ENCODE data around the gene SMYD3. TPM values are rescaled to one million over a fixed set of nuclear protein-coding genes. Genes with fewer than 3 reads are reported as not detected.
A peak's percentile ranks its signal among the peaks of the same experiment; 100 is the strongest.

SMYD3 gene
- total RNA-seq, 1 donor from 2014 or later, result 80.8 TPM

DNA sequence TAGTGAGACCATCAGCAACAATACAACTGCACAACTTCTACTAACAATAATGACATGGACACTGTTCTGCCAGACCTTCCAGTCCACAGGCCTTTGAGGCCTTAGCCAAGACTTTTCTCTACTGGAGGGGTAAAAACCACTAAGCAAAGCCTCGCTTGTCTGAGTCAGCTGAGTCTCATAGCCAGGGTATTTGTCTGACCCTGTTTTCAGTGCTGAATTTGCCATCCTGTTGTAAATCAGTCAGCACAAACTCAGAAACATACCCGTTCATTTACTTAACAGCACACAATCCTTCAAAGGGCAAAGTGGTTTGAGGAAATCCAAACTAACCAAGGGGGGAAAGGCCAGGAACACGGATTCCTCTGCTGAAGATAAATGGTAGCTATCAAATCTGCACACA, 537.8 kb downstream of the SMYD3 start:
- Mint-ChIP-seq H3K9me3 (ENCODE audit: unreplicated experiment) (no peaks in the 10 kb centered on the region), H3K4me3 (ENCODE audit: unreplicated experiment) (no peak overlapping the region), H3K27me3 (ENCODE audit: low read depth, unreplicated experiment) (no peaks in the 10 kb centered on the region), H3K27ac (ENCODE audit: unreplicated experiment) (peak overlapping the region; percentile 93), H3K36me3 (ENCODE audit: low read depth, unreplicated experiment) (peaks cover 5% of the 10 kb centered on the region), H3K4me1 (ENCODE audit: low read depth, unreplicated experiment) (peaks cover 32% of the 10 kb centered on the region)
- no peaks in the 10 kb centered on the region for H3K79me2 ChIP-seq (ENCODE audit: insufficient read depth, low read length)
- peak overlapping the region; percentile 67 for H3K27ac ChIP-seq (ENCODE audit: low read depth, low read length)
- H2AFZ ChIP-seq (ENCODE audit: low read depth, low read length), result no peak overlapping the region
- H4K20me1 ChIP-seq (ENCODE audit: insufficient read depth, low read length), result no peaks in the 10 kb centered on the region
- no peaks in the 10 kb centered on the region for H3K27me3 ChIP-seq (ENCODE audit: insufficient read depth, low read length)
- peaks cover 10% of the 10 kb centered on the region for H3K4me1 ChIP-seq (ENCODE audit: insufficient read depth, low read length)
- no peaks in the 10 kb centered on the region for H3K36me3 ChIP-seq (ENCODE audit: insufficient read depth, low read length)
- no peak overlapping the region for H3K4me3 ChIP-seq (ENCODE audit: insufficient read depth, low read depth, low read length)
- H3K9ac ChIP-seq (ENCODE audit: low read length), result peak overlapping the region; percentile 48
- DNase-seq (ENCODE audit: low read depth), result peak; percentile 97
- H3K9me3 ChIP-seq (ENCODE audit: insufficient read depth, low read depth, low read length), result no peaks in the 10 kb centered on the region
- TF ChIP-seq, protein P1, sequence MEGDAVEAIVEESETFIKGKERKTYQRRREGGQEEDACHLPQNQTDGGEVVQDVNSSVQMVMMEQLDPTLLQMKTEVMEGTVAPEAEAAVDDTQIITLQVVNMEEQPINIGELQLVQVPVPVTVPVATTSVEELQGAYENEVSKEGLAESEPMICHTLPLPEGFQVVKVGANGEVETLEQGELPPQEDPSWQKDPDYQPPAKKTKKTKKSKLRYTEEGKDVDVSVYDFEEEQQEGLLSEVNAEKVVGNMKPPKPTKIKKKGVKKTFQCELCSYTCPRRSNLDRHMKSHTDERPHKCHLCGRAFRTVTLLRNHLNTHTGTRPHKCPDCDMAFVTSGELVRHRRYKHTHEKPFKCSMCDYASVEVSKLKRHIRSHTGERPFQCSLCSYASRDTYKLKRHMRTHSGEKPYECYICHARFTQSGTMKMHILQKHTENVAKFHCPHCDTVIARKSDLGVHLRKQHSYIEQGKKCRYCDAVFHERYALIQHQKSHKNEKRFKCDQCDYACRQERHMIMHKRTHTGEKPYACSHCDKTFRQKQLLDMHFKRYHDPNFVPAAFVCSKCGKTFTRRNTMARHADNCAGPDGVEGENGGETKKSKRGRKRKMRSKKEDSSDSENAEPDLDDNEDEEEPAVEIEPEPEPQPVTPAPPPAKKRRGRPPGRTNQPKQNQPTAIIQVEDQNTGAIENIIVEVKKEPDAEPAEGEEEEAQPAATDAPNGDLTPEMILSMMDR (IDR thresholded peaks at IDR 0.05; ENCODE audit: insufficient read depth, low read depth, low read length), result no peak
- TF ChIP-seq EZH2 (IDR thresholded peaks at IDR 0.05; ENCODE audit: insufficient read depth, low read length), result no peak
- peak; percentile 98 for FAIRE-seq
- peak overlapping the region; percentile 58 for H3K4me2 ChIP-seq (ENCODE audit: low read length)

DNA sequence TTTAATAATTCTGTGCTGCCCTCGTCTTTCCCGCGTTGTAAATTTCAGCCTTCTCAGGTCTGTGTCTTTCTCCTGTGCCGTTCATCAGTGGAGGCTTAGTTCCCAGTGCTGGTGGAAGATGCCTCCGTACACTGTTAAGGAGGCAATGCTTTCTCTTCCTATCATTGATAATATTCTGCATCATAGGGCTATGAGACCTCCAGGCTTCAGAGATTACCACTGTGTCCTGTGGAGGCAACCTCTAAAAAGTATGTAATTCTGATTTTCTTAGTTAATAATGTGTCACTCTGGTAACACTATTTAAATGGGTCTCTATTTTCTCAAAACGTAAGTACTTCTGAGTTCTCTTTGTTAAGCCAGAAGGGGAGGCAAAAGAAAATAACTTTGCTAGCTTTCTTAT, 538.3 kb downstream of the SMYD3 start:
- no peak overlapping the region for H3K4me3 Mint-ChIP-seq (ENCODE audit: unreplicated experiment)
- peaks cover 32% of the 10 kb centered on the region for H3K4me1 Mint-ChIP-seq (ENCODE audit: low read depth, unreplicated experiment)

DNA sequence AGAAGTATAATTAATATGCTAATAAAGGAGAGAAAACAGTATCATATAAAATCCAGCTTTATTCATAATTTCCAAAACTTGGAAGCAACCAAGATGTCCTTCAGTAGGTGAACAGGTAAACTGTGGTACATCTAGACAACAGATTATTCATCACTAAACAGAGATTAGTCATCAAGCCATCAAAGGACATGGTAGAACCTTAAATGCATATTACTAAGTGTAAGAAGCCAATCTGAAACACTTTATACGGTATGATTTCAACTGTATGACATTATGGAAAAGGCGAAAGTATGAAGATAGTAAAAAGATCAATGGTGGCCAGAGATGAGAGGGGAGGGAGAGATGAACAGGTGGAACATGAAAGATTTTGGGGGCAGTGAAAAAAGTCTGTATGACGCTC, 541.7 kb downstream of the SMYD3 start:
- no peak overlapping the region for H3K4me2 ChIP-seq (ENCODE audit: low read length)
- peaks cover 1% of the 10 kb centered on the region for H3K36me3 Mint-ChIP-seq (ENCODE audit: low read depth, unreplicated experiment)
- no peak for TF ChIP-seq EZH2 (IDR thresholded peaks at IDR 0.05; ENCODE audit: insufficient read depth, low read length)
- TF ChIP-seq, protein P1 (IDR thresholded peaks at IDR 0.05; ENCODE audit: insufficient read depth, low read depth, low read length), result no peak

More for the DNA sequence above, 538.3 kb downstream of the SMYD3 start:
- H4K20me1 ChIP-seq (ENCODE audit: insufficient read depth, low read length), result no peaks in the 10 kb centered on the region
- peak overlapping the region; percentile 67 for H3K27ac ChIP-seq (ENCODE audit: low read depth, low read length)
- no peak for DNase-seq (ENCODE audit: low read depth)
- no peak overlapping the region for H2AFZ ChIP-seq (ENCODE audit: low read depth, low read length)
- H3K36me3 ChIP-seq (ENCODE audit: insufficient read depth, low read length), result no peaks in the 10 kb centered on the region
- H3K4me3 ChIP-seq (ENCODE audit: insufficient read depth, low read depth, low read length), result no peak overlapping the region
- TF ChIP-seq, protein P1 (IDR thresholded peaks at IDR 0.05; ENCODE audit: insufficient read depth, low read depth, low read length), result no peak
- TF ChIP-seq EZH2 (IDR thresholded peaks at IDR 0.05; ENCODE audit: insufficient read depth, low read length), result no peak
- peak overlapping the region; percentile 58 for H3K4me2 ChIP-seq (ENCODE audit: low read length)
- peaks cover 6% of the 10 kb centered on the region for H3K36me3 Mint-ChIP-seq (ENCODE audit: low read depth, unreplicated experiment)
- H3K4me1 ChIP-seq (ENCODE audit: insufficient read depth, low read length), result peaks cover 10% of the 10 kb centered on the region
- H3K79me2 ChIP-seq (ENCODE audit: insufficient read depth, low read length), result no peaks in the 10 kb centered on the region
- H3K9ac ChIP-seq (ENCODE audit: low read length), result peak overlapping the region; percentile 13
- H3K27me3 Mint-ChIP-seq (ENCODE audit: low read depth, unreplicated experiment), result no peaks in the 10 kb centered on the region
- H3K9me3 Mint-ChIP-seq (ENCODE audit: unreplicated experiment), result no peaks in the 10 kb centered on the region
- FAIRE-seq, result no peak
- H3K9me3 ChIP-seq (ENCODE audit: insufficient read depth, low read depth, low read length), result no peaks in the 10 kb centered on the region
- H3K27me3 ChIP-seq (ENCODE audit: insufficient read depth, low read length), result no peaks in the 10 kb centered on the region
- H3K27ac Mint-ChIP-seq (ENCODE audit: unreplicated experiment), result peak overlapping the region; percentile 93

More for the DNA sequence above, 541.7 kb downstream of the SMYD3 start:
- Histone ChIP-seq H3K36me3 (ENCODE audit: insufficient read depth, low read length) (no peaks in the 10 kb centered on the region), H3K9me3 (ENCODE audit: insufficient read depth, low read depth, low read length) (no peaks in the 10 kb centered on the region), H3K27ac (ENCODE audit: low read depth, low read length) (no peak overlapping the region), H3K9ac (ENCODE audit: low read length) (no peak overlapping the region), H2AFZ (ENCODE audit: low read depth, low read length) (no peak overlapping the region), H3K27me3 (ENCODE audit: insufficient read depth, low read length) (no peaks in the 10 kb centered on the region), H3K79me2 (ENCODE audit: insufficient read depth, low read length) (no peaks in the 10 kb centered on the region), H3K4me3 (ENCODE audit: insufficient read depth, low read depth, low read length) (no peak overlapping the region), H4K20me1 (ENCODE audit: insufficient read depth, low read length) (no peaks in the 10 kb centered on the region), H3K4me1 (ENCODE audit: insufficient read depth, low read length) (peaks cover 10% of the 10 kb centered on the region)
- Mint-ChIP-seq H3K27ac (ENCODE audit: unreplicated experiment) (no peak overlapping the region), H3K4me3 (ENCODE audit: unreplicated experiment) (no peak overlapping the region), H3K27me3 (ENCODE audit: low read depth, unreplicated experiment) (no peaks in the 10 kb centered on the region), H3K9me3 (ENCODE audit: unreplicated experiment) (no peaks in the 10 kb centered on the region), H3K4me1 (ENCODE audit: low read depth, unreplicated experiment) (peaks cover 33% of the 10 kb centered on the region)
- no peak for FAIRE-seq
- no peak for DNase-seq (ENCODE audit: low read depth)

Data from astrocyte (in vitro differentiated cells and primary cell).